ENCODE results near the gene HPN. TPM values are rescaled to one million over a fixed set of nuclear protein-coding genes. Genes with fewer than 3 reads are reported as not detected.

The HPN gene
- polyA plus RNA-seq, 3 donors, result 88.8 to 142 (median 117) TPM

DNA sequence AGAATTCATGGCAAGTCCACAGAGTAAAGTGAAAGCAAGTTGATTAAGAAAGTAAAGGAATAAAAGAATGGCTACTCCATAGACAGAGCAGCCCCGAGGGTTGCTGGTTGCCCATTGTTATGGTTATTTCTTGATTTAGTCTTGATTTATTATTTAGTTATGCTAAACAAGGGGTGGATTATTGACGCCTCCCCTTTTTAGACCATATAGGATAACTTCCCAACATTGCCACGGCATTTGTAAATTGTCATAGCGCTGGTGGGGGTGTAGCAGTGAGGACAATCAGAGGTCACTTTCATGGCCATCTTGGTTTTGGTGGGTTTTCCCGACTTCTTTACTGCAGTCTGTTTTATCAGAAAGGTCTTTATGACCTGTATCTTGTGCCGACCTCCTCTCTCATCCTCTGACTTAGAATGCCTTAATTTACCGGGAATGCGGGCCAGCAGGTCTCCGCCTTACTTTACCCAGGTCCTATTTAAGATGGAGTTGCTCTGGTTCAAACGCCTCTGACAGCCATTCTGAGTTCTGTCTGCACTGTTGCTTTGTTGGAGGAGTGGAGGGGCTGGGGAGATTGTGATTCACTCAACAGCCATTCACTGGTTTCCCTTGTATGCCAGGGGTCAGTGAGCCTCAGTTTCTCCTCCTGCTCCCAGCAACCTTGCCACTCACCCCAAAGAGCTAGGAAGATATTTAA lies 27.6 kb downstream of the HPN start:
- no peak for DNase-seq (ENCODE audit: extremely low read depth in 1 of 11, low read depth in 9 of 11, low spot score in 4 of 11)

DNA sequence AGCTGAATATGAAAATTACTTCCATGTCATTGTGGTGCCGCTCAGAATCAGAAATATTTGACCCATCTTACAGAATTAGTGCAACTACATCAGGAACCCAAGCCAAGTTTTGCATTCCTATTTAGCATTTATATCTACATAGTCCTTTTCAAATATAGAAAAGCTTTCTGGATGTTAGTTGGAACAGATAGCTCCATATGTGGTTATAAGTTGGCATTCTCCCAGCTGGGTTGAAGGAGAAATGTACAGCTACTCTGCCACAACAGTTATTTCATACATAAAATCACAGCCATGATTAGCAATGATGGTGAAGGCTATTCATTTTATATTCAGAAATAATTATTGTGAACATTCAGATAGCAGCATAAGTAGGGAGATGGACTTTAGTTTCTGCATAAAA lies 28.2 kb downstream of the HPN start:
- no peak for DNase-seq (ENCODE audit: extremely low read depth in 1 of 11, low read depth in 9 of 11, low spot score in 4 of 11)

DNA sequence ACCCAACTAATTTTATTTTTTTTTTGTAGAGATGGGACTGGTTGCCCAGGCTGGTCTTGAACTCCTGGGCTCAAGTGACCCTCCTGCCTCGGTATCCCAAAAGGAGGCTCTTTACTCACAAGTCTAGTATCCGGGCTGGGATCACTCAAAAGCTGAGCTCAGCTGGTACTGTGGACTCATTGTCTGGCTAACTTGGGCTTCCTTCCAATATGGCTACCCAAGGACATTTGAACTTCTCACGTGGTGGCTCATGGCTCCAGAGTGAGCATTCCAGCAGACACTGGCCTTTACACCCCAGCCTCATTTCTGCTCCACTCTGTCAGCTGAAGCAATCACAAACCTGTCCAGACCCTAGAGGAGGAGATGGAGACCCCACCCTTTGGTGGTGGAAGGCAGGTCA lies 28.9 kb downstream of the HPN start:
- DNase-seq (ENCODE audit: extremely low read depth in 1 of 11, low read depth in 9 of 11, low spot score in 4 of 11), result no peak

DNA sequence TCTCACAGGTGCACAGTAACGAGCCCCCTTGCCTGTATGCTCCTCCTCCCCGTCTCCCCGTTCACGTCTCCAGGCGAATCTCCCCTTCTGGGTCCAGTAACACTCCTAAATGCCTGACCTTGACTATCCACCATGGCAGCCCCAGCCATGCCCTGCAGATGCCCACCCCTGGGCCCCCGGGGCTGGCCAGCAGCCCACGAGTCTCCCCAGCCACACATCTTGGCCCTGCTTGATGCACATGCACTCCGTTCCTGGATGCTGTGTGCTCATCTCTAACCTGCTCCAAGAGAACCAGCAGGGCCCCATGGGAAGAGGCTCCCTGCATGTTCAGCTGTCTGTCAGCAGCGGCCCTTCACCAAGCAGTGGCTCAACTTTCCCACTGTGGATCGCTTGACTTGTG lies 32.0 kb downstream of the HPN start:
- no peak for DNase-seq (ENCODE audit: extremely low read depth in 1 of 11, low read depth in 9 of 11, low spot score in 4 of 11)

DNA sequence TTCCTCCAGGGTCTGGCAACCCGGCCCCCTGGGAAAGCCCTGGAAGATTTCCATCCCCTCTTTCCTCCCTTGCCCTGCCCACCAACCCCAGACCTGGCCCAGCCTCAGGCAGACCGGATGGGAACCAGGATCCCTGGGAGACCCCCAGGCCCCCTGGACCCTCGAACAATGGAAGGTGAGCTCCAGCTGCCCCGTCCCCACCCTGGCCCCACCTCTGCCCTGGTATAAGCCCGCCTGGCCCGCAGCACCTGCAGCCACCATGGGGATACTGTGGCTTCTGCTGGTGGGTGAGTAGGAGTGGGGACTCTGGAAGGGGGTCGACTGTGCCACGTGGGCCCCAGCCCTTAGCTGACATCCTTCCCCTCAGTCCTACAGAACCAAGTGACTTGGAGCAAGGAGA lies 32.4 kb downstream of the HPN start:
- no peak for DNase-seq (ENCODE audit: extremely low read depth in 1 of 11, low read depth in 9 of 11, low spot score in 4 of 11)

DNA sequence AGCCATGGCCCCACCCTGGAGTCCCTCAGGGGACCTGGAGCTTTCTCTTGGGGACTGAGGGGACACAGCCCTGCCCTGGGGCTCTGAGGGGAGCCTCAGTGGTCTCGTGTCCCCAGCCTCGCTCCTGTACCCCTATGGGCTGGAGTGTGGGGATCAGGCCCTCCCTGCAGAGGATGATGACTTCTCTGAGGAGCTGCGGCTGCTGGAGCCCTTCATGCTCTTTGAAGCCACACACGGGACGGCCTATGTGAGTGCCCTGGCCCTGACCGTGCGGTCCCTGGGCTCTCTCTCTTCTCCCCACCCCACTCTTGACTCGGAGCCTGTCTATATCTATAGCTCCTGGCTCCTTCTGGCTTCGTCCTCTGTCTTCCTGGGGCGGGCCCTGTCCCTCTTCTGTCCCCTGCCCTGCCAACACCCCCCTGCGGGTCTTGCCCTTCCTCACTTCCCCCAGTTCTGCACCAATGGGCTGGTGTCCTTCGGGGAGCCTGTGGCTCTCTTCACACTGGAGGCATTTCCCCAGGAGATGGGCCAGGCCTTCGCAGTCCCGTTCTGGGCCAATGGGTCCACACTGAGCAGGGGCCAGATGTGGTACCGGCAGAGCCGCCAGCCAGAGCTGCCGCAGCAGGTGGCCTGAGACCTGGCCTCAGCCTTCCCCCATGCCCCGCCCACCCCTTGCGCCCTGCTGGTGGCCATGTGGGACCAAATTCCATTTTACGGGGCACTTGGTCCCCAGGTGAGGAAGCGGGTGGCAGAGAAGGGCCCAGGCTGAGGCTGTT lies 33.1 kb downstream of the HPN start:
- no peak for DNase-seq (ENCODE audit: extremely low read depth in 1 of 11, low read depth in 9 of 11, low spot score in 4 of 11)

DNA sequence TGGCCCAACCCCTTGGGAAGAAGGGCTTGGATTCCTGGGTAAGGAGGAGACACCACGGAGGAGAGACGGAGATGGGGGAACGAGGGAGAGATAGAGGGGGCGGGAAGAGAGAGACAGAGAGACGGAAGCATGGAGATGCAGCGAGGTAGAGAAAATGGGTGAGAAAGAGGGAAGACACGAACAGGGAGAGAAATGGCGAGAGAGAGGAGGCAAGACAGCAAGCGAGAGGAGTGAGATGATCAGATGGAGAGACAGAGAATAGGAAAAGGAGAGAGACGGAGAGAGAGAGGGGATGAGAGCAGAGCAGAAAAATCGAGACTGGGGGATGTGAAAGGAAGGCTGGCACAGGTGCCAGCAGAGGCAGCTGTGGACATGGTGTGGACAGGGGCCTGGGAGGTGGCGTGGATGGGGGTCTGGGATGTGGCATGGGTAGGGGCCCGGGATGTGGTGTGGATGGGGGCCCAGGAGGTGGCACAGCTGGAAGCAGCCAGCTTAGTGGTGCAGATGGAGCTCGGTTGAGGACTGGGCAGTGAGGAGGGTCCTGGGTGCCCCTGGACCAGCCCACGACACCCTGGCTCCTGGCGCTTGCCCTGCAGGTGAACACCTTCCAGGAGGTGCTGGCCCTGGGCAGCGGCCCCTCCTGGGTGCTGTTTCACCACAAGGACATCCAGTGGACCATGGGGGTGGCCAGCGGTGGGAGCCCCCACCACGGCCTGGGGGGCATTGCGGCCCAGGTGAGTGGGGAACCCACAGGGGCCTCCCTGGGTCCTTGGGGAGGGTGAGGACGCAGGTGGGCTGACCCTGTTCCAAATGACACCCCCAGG lies 33.9 kb downstream of the HPN start:
- DNase-seq (ENCODE audit: extremely low read depth in 1 of 11, low read depth in 9 of 11, low spot score in 4 of 11), result no peak

DNA sequence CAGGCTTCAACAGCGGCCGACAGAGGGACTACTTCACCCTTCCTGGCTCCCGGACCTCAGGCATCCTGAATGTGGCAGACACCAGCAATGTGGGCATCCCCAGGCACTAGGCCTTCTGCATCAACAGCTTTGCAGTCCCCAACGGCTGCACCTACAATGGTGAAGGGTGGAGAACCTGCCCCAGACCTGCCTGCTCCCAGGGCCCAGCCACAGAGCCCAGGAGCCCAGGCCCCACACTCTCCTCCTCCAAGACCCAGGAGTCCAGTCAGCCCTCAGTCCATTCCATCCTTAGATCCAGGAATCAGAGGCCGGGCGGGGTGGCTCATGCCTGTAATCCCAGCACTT lies 34.5 kb downstream of the HPN start:
- no peak for DNase-seq (ENCODE audit: extremely low read depth in 1 of 11, low read depth in 9 of 11, low spot score in 4 of 11)

DNA sequence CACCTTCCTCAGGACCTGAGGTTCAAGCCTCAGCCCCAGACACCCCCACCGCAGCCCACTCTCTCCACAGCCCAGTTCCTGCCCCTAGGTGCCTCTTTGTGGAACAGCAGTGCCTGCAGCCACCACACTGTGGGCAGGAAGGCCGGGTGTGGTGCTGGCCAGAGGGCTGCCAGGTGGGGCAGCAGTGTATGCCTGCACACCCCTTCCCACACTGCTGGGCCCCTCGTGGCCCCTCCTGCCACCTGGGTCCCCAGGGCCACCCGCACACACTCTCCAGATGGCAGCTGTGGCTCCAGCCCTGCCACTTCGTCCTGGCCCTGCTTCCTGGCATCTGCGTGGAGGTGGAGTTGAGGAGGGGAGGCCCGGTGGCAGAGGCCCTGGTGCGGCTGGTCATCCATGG lies 35.1 kb downstream of the HPN start:
- DNase-seq (ENCODE audit: extremely low read depth in 1 of 11, low read depth in 9 of 11, low spot score in 4 of 11), result no peak

DNA sequence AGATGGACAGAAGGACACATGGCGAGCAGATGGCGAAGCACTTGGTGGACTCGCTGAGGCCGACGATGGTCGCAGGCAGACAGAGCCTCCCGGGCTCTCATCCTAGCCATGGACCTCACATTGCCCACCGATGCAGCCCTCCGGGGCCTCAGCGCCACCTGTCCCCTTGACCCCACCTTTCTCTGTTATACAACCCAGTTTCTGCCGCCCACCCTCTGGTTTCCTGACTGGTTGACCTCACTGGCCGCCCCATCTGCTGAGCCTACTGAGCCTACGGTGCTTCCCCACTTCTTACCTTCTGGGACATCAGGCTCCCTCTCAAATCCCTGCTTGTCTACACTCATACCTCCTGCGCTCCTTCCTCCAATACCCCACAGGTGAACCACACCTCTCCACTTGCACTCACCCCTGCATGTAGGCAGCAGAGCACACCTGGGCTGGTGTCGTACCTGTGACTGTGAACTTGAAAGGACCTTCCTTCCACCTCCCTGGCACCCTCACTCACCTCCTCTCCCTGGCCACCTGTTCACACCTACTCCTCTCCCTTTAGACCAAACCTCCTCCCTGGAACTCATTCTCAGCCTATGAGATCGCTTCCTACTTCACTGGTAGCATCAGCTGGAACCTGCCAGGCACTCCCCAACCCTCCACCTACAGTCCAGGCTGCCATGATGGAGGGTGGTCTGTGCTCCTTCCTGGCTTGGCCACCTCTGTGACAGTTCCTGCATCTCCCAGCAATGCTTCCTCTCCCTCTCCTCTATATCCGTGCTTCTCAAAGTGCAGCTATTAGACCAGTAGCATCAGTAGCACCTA lies 36.1 kb downstream of the HPN start:
- no peak for DNase-seq (ENCODE audit: extremely low read depth in 1 of 11, low read depth in 9 of 11, low spot score in 4 of 11)

DNA sequence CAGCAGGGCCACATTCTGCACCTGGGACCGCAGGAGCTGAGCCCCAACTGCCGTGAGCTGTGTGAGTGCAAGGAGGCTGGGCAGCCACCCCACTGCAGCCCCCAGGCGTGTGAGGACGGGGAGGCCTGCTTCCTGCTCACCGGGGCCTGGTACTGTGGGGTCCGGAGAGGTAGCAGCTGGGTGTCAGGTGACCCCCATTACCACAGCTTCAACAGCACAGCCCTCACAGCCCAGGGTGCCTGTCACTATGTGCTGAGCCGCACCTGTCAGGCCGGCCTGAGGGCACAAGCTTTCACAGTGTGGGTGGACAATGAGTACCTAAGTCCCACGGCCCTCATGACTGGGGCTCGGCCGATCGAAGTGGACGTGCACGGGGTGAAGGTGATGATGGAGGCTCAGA lies 38.3 kb downstream of the HPN start:
- DNase-seq (ENCODE audit: extremely low read depth in 1 of 11, low read depth in 9 of 11, low spot score in 4 of 11), result no peak

DNA sequence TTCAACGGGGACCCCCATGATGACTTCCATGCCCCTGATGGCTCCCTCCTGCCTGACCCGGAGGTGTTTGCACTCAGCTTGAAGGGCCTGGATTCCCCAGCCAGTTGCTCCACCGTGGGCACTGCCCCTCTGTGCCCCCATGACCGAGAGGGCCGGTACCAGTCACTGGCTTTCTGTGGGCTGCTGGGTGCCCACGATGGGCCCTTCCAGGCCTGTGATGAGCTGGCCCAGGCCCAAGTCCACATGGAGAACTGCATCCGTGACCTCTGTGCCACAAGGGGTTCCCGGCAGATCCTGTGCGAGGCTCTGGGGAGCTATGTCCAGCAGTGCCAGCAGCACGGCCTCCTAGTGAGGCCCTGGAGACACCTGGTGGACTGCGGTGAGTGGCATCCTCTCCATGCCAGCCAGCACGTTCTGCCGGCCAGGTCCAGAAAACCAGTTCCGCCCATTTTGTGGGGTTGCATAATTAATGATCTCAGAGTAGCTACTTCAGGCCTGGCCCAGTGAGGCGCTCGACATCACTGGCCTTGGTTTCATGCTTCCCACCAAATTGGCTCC lies 39.2 kb downstream of the HPN start:
- DNase-seq (ENCODE audit: extremely low read depth in 1 of 11, low read depth in 9 of 11, low spot score in 4 of 11), result no peak

DNA sequence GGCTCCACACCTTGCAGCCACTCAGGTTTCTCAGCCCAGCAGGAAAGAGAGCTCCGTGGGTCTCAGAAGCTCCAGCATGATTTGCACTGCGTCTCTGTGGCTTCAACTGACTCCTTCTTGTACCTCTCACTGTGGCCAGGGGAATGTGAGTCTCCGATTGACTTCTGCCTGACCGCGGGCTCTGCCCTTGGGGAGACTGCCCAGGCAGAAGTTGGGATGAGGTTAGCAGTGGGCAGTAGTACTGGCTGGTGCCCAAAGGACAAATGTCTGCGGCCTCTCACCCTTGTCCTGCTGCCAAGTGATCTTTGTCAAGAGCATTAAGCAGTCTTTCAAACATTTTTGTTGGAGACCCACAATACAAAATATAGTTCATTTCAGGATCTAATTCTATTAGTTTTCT lies 39.7 kb downstream of the HPN start:
- no peak for DNase-seq (ENCODE audit: extremely low read depth in 1 of 11, low read depth in 9 of 11, low spot score in 4 of 11)

DNA sequence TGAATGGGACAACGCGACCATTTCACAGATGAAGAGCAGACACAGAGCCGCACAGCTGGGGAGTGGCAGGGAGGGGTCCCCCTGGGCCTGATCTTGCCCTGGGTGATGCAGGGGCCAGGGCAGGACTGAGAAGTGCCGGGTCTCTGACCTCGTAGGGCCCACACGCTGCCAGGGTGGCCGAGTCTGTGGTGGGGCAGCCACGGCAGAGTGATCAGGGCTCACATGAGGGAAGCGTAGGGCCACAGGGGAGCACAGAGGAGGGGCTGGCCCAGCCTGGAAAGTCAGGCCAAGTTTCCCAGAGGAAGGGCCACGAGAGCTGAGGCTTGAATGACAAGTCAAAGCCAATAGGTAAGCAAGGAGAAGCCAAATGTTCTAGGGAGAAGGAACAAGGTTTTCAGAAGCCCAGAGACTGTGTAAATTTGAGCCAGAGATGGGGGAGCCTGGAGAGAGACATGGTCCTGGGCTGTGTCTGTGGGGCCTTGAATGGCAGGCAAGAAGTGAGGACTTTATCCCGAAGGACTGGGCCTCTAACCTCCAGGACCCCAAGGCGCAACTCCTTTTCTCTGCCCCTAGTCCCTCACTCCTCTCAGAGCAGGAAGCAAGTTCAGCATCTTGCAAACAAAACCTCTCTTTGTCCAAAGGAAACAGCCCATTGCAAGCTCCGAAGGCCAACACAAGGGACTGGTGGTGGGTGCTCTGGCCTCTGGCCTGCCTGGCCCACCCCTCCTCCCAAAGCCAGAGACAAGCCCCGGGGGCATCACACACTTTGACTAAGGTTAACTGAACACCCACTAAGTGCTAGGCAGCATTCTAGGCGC lies 42.4 kb downstream of the HPN start:
- no peak for DNase-seq (ENCODE audit: extremely low read depth in 1 of 11, low read depth in 9 of 11, low spot score in 4 of 11)

DNA sequence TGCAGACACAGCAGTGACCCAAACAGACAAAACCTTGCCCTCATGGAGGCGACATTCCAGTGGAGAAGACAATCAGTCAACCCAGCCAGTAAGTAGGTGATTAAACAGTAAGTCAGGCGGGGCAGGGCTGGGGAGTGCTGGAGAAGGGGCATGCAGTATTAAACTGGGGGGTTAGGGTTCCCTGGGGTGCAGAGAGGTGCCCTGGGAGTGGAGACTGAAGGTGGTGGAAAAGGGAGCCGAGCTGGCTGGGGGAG lies 42.9 kb downstream of the HPN start:
- DNase-seq (ENCODE audit: extremely low read depth in 1 of 11, low read depth in 9 of 11, low spot score in 4 of 11), result no peak

DNA sequence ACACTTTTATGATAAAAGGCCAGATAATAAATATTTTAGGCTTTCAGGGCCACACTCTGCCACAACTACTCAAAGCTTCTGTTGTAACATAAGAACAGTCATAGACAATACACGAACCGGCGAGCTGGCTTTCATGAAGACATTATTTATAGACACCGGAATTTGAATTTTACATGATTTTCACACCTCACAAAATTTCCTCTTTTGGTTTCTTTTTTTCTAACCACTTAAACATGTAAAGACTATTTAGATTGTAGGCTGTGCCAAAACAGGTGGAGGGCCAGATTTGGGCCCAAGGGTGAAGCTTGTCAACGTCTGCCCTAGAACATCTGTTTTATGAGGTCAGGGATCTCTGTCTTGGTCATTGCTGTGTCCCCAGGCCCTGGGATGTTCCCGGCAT lies 44.4 kb downstream of the HPN start:
- DNase-seq (ENCODE audit: extremely low read depth in 1 of 11, low read depth in 9 of 11, low spot score in 4 of 11), result no peak

DNA sequence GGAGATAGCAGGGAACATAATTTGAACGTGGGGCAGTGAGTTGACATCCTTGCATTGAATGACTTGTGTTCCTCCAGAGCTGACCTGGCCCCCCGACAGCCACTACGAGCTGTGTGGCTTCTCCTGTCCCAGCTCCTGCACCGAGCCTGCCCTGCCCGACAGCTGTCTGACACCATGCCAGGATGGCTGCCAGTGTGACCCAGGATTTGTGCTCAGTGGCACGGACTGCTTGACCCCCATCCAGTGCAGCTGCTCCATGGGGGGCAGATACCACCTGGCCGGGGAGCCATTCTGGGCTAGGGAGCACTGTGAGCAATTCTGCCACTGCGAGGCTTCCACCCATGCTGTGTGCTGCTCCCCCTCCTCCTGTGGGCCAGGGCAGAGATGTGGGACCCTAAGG lies 44.9 kb downstream of the HPN start:
- DNase-seq (ENCODE audit: extremely low read depth in 1 of 11, low read depth in 9 of 11, low spot score in 4 of 11), result no peak

DNA sequence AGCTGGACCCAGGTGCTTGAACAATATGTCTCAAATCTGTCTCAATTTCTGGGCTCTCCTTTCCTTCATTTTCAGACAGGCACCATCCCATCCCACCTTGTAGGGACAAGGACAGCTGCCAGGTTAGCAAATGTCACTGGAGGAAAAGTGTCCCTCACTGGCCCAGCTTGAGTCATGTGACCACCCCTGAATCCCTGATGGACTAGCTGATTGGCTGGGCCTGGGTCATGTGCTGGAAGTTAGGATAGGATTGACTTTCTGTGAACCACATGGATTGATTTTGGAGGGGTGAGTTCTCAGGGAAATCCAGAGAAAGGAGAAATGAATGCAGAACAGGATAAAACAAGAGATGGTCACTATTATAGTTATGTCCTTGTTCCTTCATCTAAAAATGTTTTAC lies 45.9 kb downstream of the HPN start:
- DNase-seq (ENCODE audit: extremely low read depth in 1 of 11, low read depth in 9 of 11, low spot score in 4 of 11), result no peak
